ENCODE results near the gene DUSP12. TPM values are rescaled to one million over a fixed set of nuclear protein-coding genes. Genes with fewer than 3 reads are reported as not detected.

DUSP12 gene
- total and polyA plus RNA-seq, 2 experiments from 2014 or later: 28.4 to 37.2 TPM

DNA sequence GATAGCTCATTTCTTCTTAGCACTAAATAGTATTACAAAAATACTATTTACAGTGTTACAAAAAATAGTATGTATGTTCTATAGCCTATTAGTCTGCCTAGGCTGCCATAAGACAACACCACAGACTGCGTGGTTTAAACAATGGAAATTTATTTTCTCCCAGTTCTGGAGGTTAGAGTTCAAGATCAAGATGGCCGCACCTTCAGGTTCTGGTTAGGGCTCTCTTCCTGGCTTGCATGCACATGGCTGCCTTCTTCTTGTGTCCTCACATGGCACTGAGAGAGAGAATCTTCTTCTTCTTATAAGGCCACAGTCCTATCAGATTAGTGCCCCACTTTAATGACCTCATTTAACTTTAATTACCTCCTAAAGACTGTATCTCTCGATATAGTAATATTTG is 20.7 kb downstream of the DUSP12 start:
- Histone ChIP-seq H3F3A (replicated peaks; ENCODE audit: low read depth) (0 out of 2 replicates have a peak, but pooled peaks cover 3% of the 10 kb centered on the region), H4K20me1 (replicated peaks; ENCODE audit: insufficient read depth) (0 out of 2 replicates have a peak, but pooled peaks cover 5% of the 10 kb centered on the region), H3K79me2 (replicated peaks; ENCODE audit: insufficient read depth) (peaks cover 15% of the 10 kb centered on the region), H3K27me3 (ENCODE audit: insufficient read depth) (no peaks in the 10 kb centered on the region), H3K9me2 (ENCODE audit: insufficient read depth) (no peaks in the 10 kb centered on the region), H3K27ac (ENCODE audit: low read depth) (no peak overlapping the region), H3K4me3 (no peak overlapping the region), H3K4me2 (no peak overlapping the region), H3K36me3 (ENCODE audit: insufficient read depth) (no peaks in the 10 kb centered on the region), H2AFZ (no peak overlapping the region), H3K4me1 (ENCODE audit: insufficient read depth) (0 out of 2 replicates have a peak, but pooled peaks cover 4% of the 10 kb centered on the region)
- no peaks in the 10 kb centered on the region for H3K36me3 Mint-ChIP-seq (ENCODE audit: low read depth)
- peaks cover 4% of the 10 kb centered on the region for H3K27me3 Mint-ChIP-seq (ENCODE audit: insufficient read depth, low read depth, poor library complexity)
- ATAC-seq: no peak
- TF ChIP-seq POLR2AphosphoS5 (IDR thresholded peaks at IDR 0.05; ENCODE audit: low read depth): no peak
- no peak overlapping the region for H3K27ac Mint-ChIP-seq
- no peak for DNase-seq (ENCODE audit: low spot score)
- no peaks in the 10 kb centered on the region for H3K9me3 Mint-ChIP-seq
- H3K4me1 Mint-ChIP-seq: peaks cover 5% of the 10 kb centered on the region; the same call in 1 of the 3 replicates
- no peak overlapping the region for H3K4me3 Mint-ChIP-seq

DNA sequence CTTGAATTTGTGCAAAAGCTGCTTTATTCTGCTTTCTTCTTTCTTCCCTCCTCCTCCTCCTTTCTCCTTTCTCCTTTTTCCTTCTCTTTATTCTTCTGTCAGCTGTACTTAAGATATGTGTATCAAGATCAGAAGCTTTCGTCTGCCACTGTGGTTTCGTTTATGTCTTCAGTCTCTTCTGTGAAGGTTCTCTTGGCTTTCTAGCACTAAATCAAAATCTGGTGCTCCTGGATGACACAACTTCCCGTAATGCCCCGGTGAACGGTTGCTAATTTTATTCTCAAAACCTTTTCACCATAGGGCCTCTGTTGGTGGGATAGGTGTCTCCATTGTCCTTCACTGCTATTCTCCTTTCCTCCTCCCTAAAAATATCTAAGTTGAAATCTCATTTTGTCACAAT is 21.6 kb downstream of the DUSP12 start:
- Histone ChIP-seq H3K27ac (ENCODE audit: low read depth) (no peak overlapping the region), H3F3A (replicated peaks; ENCODE audit: low read depth) (0 out of 2 replicates have a peak, but pooled peaks cover 3% of the 10 kb centered on the region), H3K36me3 (ENCODE audit: insufficient read depth) (no peaks in the 10 kb centered on the region), H3K9me2 (ENCODE audit: insufficient read depth) (no peaks in the 10 kb centered on the region), H3K79me2 (replicated peaks; ENCODE audit: insufficient read depth) (peaks cover 18% of the 10 kb centered on the region), H3K4me3 (no peak overlapping the region), H2AFZ (no peak overlapping the region), H3K4me1 (ENCODE audit: insufficient read depth) (0 out of 2 replicates have a peak, but pooled peaks cover 4% of the 10 kb centered on the region), H3K27me3 (ENCODE audit: insufficient read depth) (no peaks in the 10 kb centered on the region), H4K20me1 (replicated peaks; ENCODE audit: insufficient read depth) (0 out of 2 replicates have a peak, but pooled peaks cover 9% of the 10 kb centered on the region), H3K4me2 (no peak overlapping the region)
- peaks cover 5% of the 10 kb centered on the region; the same call in 1 of the 3 replicates for H3K4me1 Mint-ChIP-seq
- no peak for ATAC-seq
- no peak overlapping the region for H3K27ac Mint-ChIP-seq
- H3K4me3 Mint-ChIP-seq: no peak overlapping the region
- H3K36me3 Mint-ChIP-seq (ENCODE audit: low read depth): no peaks in the 10 kb centered on the region
- no peak for DNase-seq (ENCODE audit: low spot score)
- peaks cover 3% of the 10 kb centered on the region for H3K27me3 Mint-ChIP-seq (ENCODE audit: insufficient read depth, low read depth, poor library complexity)
- TF ChIP-seq STAT1 (IDR thresholded peaks at IDR 0.05; ENCODE audit: unreplicated experiment): no peak
- TF ChIP-seq, protein P1, sequence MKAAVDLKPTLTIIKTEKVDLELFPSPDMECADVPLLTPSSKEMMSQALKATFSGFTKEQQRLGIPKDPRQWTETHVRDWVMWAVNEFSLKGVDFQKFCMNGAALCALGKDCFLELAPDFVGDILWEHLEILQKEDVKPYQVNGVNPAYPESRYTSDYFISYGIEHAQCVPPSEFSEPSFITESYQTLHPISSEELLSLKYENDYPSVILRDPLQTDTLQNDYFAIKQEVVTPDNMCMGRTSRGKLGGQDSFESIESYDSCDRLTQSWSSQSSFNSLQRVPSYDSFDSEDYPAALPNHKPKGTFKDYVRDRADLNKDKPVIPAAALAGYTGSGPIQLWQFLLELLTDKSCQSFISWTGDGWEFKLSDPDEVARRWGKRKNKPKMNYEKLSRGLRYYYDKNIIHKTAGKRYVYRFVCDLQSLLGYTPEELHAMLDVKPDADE (IDR thresholded peaks at IDR 0.05): no peak
- TF ChIP-seq ZNF331 (CRISPR knock-in tag; IDR thresholded peaks at IDR 0.05; ENCODE audit: low read depth): no peak
- no peak for TF ChIP-seq ZNF114 (CRISPR knock-in tag; IDR thresholded peaks at IDR 0.05)
- no peak for TF ChIP-seq REST (IDR thresholded peaks at IDR 0.05; ENCODE audit: unreplicated experiment)
- no peak for TF ChIP-seq NANOG (IDR thresholded peaks at IDR 0.05; ENCODE audit: borderline replicate concordance)
- TF ChIP-seq ZNF462 (CRISPR knock-in tag; IDR thresholded peaks at IDR 0.05): no peak
- TF ChIP-seq, protein P2, sequence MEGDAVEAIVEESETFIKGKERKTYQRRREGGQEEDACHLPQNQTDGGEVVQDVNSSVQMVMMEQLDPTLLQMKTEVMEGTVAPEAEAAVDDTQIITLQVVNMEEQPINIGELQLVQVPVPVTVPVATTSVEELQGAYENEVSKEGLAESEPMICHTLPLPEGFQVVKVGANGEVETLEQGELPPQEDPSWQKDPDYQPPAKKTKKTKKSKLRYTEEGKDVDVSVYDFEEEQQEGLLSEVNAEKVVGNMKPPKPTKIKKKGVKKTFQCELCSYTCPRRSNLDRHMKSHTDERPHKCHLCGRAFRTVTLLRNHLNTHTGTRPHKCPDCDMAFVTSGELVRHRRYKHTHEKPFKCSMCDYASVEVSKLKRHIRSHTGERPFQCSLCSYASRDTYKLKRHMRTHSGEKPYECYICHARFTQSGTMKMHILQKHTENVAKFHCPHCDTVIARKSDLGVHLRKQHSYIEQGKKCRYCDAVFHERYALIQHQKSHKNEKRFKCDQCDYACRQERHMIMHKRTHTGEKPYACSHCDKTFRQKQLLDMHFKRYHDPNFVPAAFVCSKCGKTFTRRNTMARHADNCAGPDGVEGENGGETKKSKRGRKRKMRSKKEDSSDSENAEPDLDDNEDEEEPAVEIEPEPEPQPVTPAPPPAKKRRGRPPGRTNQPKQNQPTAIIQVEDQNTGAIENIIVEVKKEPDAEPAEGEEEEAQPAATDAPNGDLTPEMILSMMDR (conservative IDR thresholded peaks at IDR 0.05; ENCODE audit: low read depth in 2 of 2): no peak
- H3K9me3 Mint-ChIP-seq: no peaks in the 10 kb centered on the region

Data from GM23338 (cell line).